ENCODE results near the gene AMOTL2.

Gene AMOTL2

GRCh38 chr3:134341389-134341788, 32.9 kb downstream of the AMOTL2 start:
- no peak for TF ChIP-seq CTCF (IDR thresholded peaks at IDR 0.05; ENCODE audit: low read depth, low read length, missing control alignments)
- no peak for DNase-seq (ENCODE audit: extremely low read depth, low read depth)
- H3K4me3 ChIP-seq (replicated peaks; ENCODE audit: low read depth, low read length): no peak overlapping the region

- no peak for TF ChIP-seq CTCF (IDR thresholded peaks at IDR 0.05; ENCODE audit: low read depth, low read length, missing control alignments)
- no peak overlapping the region for H3K4me3 ChIP-seq (replicated peaks; ENCODE audit: low read depth, low read length)
These were observed 33.3 kb downstream of the AMOTL2 start for GRCh38 chr3:134340982-134341365.

GRCh38 chr3:134340362-134340981, 33.8 kb downstream of the AMOTL2 start:
- no peak for DNase-seq (ENCODE audit: extremely low read depth, low read depth)
- TF ChIP-seq CTCF (IDR thresholded peaks at IDR 0.05; ENCODE audit: low read depth, low read length, missing control alignments): no peak
- no peak overlapping the region for H3K4me3 ChIP-seq (replicated peaks; ENCODE audit: low read depth, low read length)

More at GRCh38 chr3:134340982-134341365, 33.3 kb downstream of the AMOTL2 start:
- DNase-seq (ENCODE audit: extremely low read depth, low read depth): no peak

- H3K4me3 ChIP-seq (replicated peaks; ENCODE audit: low read depth, low read length): no peak overlapping the region
- no peak for TF ChIP-seq CTCF (IDR thresholded peaks at IDR 0.05; ENCODE audit: low read depth, low read length, missing control alignments)
- DNase-seq (ENCODE audit: extremely low read depth, low read depth): no peak
These were observed 34.3 kb downstream of the AMOTL2 start for GRCh38 chr3:134339913-134340312.

- TF ChIP-seq CTCF (IDR thresholded peaks at IDR 0.05; ENCODE audit: low read depth, low read length, missing control alignments): no peak
- no peak overlapping the region for H3K4me3 ChIP-seq (replicated peaks; ENCODE audit: low read depth, low read length)
- DNase-seq (ENCODE audit: extremely low read depth, low read depth): no peak
These were observed 34.9 kb downstream of the AMOTL2 start for GRCh38 chr3:134339331-134339730.

GRCh38 chr3:134338516-134339261, 35.6 kb downstream of the AMOTL2 start:
- H3K4me3 ChIP-seq (replicated peaks; ENCODE audit: low read depth, low read length): no peak overlapping the region
- no peak for TF ChIP-seq CTCF (IDR thresholded peaks at IDR 0.05; ENCODE audit: low read depth, low read length, missing control alignments)
- DNase-seq (ENCODE audit: extremely low read depth, low read depth): no peak

Data from HFF-Myc (cell line).